Lower lobe of right lung (tissue), 2 donors: ENCODE data around the gene PLEKHM3. TPM values are rescaled to one million over a fixed set of nuclear protein-coding genes. Genes with fewer than 3 reads are reported as not detected.
A peak's percentile ranks its signal among the peaks of the same experiment; 100 is the strongest.
"Not testable (repeated sequence)": the region's sequence is repeated elsewhere in the genome, so short reads cannot be mapped to it uniquely, and the experiment has no call there.

Source experiments
- ATAC-seq, 2 donors: fragments of 200-7000 bp; cut with Tn5 transposase; one replicate each; pipeline ENCODE4 v1.9.1; 2020 to 2022; ENCODE audit warnings: mild to moderate bottlenecking in 2 of 2, moderate library complexity in 2 of 2
- DNase-seq: peaks from one replicate; pipeline ENCODE4 v3.0.0-alpha.2; 2020
- H3K27ac ChIP-seq: fragments of 200-600 bp; one replicate; pipeline ENCODE4 v1.8.0; 2022
- H3K27me3 ChIP-seq: fragments of 200-600 bp; one replicate; pipeline ENCODE4 v1.8.0; 2022; ENCODE audit warnings: low read depth
- H3K36me3 ChIP-seq: fragments of 200-600 bp; one replicate; pipeline ENCODE4 v1.8.0; 2022; ENCODE audit warnings: mild to moderate bottlenecking
- H3K4me1 ChIP-seq: fragments of 200-600 bp; one replicate; pipeline ENCODE4 v1.8.0; 2022
- H3K4me3 ChIP-seq: fragments of 200-600 bp; one replicate; pipeline ENCODE4 v1.8.0; 2022; ENCODE audit warnings: mild to moderate bottlenecking
- H3K9me3 ChIP-seq: fragments of 200-600 bp; one replicate; pipeline ENCODE4 v1.8.0; 2022
- intact Hi-C: fragments of 100-400 bp; cut with DNase I; formaldehyde crosslinking; loops from one replicate; pipeline ENCODE4 v1.11.0; 2022
- total RNA-seq: library from RNA; stranded (reverse); fragmentation: NEBNext Ultra II Directional; extraction: Animal tissue kit (Norgen Biotek cat#: 25700); gene quantifications from one replicate; pipeline ENCODE4 v1.2.1, GENCODE V29; 2021
- TF ChIP-seq, protein P1 (sequence below): fragments of 200-600 bp; IDR thresholded peaks from one replicate; pipeline ENCODE4 v1.8.0; 2022; ENCODE audit warnings: antibody characterized with exemption, mild to moderate bottlenecking
- donor health status: DM: no; HTN: yes; CAD: no; lungs with severe emphysema.

Gene PLEKHM3
- total RNA-seq, 1 donor from 2014 or later = 25.8 TPM

DNA sequence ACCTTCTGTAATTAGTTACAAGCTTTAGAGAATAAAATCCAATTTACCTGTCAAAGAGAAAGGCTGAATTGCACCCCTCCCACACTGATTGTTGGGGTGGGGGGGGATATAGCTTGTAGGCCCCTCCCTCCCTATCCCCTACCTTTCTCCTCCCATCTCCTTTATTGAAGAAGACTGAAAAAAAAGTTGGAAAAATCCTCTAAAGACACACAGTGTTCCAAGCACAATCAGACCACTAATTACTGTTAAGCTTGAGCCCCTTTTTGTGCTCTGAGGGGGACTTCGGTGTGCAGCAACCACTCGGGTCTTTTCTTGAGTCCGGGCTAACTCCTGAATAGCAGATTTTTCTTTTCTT lies 212.6 kb downstream of the PLEKHM3 start:
- Histone ChIP-seq H3K4me3 (no peak overlapping the region), H3K27me3 (no peaks in the 10 kb centered on the region), H3K27ac (no peak overlapping the region), H3K36me3 (no peaks in the 10 kb centered on the region), H3K9me3 (no peaks in the 10 kb centered on the region), H3K4me1 (peaks cover 16% of the 10 kb centered on the region)
- ATAC-seq = no peak
- intact Hi-C loops = no loop called here
- TF ChIP-seq, protein P1, sequence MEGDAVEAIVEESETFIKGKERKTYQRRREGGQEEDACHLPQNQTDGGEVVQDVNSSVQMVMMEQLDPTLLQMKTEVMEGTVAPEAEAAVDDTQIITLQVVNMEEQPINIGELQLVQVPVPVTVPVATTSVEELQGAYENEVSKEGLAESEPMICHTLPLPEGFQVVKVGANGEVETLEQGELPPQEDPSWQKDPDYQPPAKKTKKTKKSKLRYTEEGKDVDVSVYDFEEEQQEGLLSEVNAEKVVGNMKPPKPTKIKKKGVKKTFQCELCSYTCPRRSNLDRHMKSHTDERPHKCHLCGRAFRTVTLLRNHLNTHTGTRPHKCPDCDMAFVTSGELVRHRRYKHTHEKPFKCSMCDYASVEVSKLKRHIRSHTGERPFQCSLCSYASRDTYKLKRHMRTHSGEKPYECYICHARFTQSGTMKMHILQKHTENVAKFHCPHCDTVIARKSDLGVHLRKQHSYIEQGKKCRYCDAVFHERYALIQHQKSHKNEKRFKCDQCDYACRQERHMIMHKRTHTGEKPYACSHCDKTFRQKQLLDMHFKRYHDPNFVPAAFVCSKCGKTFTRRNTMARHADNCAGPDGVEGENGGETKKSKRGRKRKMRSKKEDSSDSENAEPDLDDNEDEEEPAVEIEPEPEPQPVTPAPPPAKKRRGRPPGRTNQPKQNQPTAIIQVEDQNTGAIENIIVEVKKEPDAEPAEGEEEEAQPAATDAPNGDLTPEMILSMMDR = no peak
- no peak for DNase-seq

- Histone ChIP-seq H3K4me1 (peaks cover 16% of the 10 kb centered on the region), H3K4me3 (no peak overlapping the region), H3K27me3 (no peaks in the 10 kb centered on the region), H3K9me3 (no peaks in the 10 kb centered on the region), H3K27ac (no peak overlapping the region), H3K36me3 (no peaks in the 10 kb centered on the region)
- TF ChIP-seq, protein P1 = no peak
- ATAC-seq (no peak), DNase-seq (no peak)
- intact Hi-C loops = no loop called here
These were observed 213.1 kb downstream of the PLEKHM3 start for GRCh38 chr2:207812058-207812725.

DNA sequence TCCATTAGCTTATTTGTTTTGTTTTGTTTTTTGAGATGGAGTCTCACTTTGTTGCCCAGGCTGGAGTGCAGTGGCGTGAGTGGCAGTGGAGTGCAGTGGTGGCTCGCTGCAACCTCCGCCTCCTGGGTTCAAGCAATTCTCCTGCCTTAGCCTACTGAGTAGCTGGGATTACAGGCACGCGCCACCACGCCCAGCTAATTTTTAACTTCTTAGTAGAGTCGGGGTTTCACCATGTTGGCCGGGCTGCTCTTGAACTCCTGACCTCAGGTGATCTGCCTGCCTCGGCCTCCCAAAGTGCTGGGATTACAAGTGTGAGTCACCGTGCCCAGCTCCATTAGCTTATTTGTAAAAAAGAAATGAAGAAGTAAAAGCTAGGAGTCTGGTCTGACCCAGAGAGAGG lies 213.7 kb downstream of the PLEKHM3 start:
- H3K36me3 ChIP-seq, intact Hi-C loops, H3K9me3 ChIP-seq, DNase-seq, H3K27me3 ChIP-seq, H3K27ac ChIP-seq, H3K4me3 ChIP-seq: not testable (repeated sequence)
- H3K4me1 ChIP-seq = peaks cover 16% of the 10 kb centered on the region
- ATAC-seq = peak in 1 of 2 donors; percentile 6

DNA sequence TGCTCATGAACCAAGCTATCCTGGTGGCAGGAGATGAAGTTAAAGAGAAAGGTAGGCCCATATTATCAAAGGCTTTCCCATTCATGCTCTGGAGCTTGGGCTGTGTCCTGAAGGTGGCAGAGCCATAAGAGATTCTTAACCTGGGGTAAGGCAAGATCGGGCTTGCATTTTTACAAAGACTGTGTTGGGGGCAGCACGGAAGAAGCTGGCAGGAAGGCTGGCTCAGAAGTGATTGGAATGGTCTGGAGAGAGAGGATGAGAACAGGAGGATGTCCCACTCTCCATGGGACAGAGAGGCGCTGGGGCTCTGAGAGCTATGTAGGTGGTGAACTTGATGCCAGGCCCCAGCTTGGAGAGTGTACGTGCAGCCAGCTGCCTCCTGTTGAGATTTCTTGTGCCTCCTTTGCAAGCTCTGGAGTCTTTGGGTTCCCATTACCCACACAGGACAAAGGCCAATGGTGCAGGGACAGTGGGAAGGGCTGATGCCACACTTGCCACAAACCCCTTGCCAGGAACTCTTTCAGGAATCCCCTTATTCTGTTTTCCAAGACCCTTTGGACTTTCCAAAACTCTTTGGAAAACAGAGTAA lies 215.0 kb downstream of the PLEKHM3 start:
- H3K27me3 ChIP-seq = no peaks in the 10 kb centered on the region
- intact Hi-C loops = no loop called here
- peak overlapping the region; percentile 60 for H3K27ac ChIP-seq
- DNase-seq (no peak), ATAC-seq (peak in 1 of 2 donors; percentile 15)
- TF ChIP-seq, protein P1 = no peak
- no peaks in the 10 kb centered on the region for H3K9me3 ChIP-seq
- H3K36me3 ChIP-seq = no peaks in the 10 kb centered on the region
- peaks cover 16% of the 10 kb centered on the region for H3K4me1 ChIP-seq
- peak overlapping the region; percentile 40 for H3K4me3 ChIP-seq

GRCh38 chr2:207808119-207808518 lies 217.2 kb downstream of the PLEKHM3 start:
- no peaks in the 10 kb centered on the region for H3K36me3 ChIP-seq
- DNase-seq (no peak), ATAC-seq (no peak)
- H3K27ac ChIP-seq = no peak overlapping the region
- no peaks in the 10 kb centered on the region for H3K27me3 ChIP-seq
- peaks cover 16% of the 10 kb centered on the region for H3K4me1 ChIP-seq
- no peak overlapping the region for H3K4me3 ChIP-seq
- intact Hi-C loops = no loop called here
- H3K9me3 ChIP-seq = no peaks in the 10 kb centered on the region
- TF ChIP-seq, protein P1 = no peak

DNA sequence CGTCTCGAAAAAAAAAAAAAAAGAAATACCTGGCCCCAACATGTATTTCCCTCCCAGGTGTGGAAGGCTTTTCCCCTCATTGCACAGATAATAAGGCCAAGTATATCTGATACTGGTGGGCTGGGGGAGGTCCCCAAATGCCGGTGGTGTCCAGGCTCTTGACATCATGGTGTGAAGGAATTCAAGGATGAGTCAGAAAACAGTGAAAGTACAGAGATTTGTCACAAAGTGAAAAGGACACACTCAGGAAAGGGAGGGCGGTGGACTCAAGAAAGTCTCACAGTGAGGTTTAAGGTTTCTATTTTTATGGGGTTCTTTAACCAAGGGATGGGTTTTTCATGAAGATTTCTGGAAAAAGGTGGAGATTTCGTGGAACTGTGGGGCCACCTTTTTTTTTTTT lies 217.8 kb downstream of the PLEKHM3 start:
- Histone ChIP-seq H3K4me1 (peaks cover 16% of the 10 kb centered on the region), H3K36me3 (no peaks in the 10 kb centered on the region), H3K27me3 (no peaks in the 10 kb centered on the region), H3K4me3 (no peak overlapping the region), H3K9me3 (no peaks in the 10 kb centered on the region), H3K27ac (no peak overlapping the region)
- TF ChIP-seq, protein P1 = no peak
- intact Hi-C loops = no loop called here
- ATAC-seq (no peak), DNase-seq (no peak)
